HG02588 (cell line): Measurements from ENCODE around the gene BIK.
"Not testable (repeated sequence)": the region's sequence is repeated elsewhere in the genome, so short reads cannot be mapped to it uniquely, and the experiment has no call there.

Experiments
- ATAC-seq: cut with Tn5 transposase; IDR thresholded peaks from one replicate; pipeline ENCODE4 v1.9.1; 2021; ENCODE audit warnings: mild to moderate bottlenecking, moderate library complexity; ENCODE audit not compliant: unreplicated experiment

BIK gene

DNA sequence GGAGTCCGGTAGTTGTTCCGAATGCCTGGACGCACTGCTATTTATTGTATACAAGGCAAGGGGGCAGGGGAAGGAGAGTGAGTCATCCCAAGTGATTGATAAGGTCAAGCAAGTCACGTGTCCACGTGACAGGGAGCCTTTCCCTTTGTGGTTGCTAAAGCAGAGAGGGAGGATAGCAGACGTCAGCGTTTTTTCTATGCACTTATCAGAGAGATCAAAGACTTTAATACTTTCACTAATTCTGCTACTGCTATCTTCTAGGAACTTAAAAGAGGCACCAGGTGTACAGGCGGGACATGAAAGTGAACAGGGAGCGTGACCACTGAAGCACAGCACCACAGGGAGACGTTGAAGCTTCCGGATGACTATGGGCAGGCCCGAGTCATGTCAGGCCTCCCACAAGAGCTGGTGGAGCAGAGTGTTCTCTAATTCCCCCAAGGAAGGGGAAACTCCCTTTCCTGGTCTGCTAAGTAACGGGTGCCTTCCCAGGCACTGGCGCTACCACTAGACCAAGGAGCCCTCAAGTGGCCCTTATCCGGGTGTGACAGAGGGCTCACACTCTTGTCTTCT lies 6.4 kb upstream of the BIK start:
- ATAC-seq: not testable (repeated sequence)

- ATAC-seq: not testable (repeated sequence)
These were observed 5.6 kb upstream of the BIK start for GRCh38 chr22:43104950-43105349.

GRCh38 chr22:43106302-43106701 lies 4.2 kb upstream of the BIK start:
- ATAC-seq: no peak

GRCh38 chr22:43109511-43109910 lies 1.0 kb upstream of the BIK start:
- ATAC-seq: no peak

- no peak for ATAC-seq
These were observed 568 bp upstream of the BIK start for GRCh38 chr22:43109921-43110443.

DNA sequence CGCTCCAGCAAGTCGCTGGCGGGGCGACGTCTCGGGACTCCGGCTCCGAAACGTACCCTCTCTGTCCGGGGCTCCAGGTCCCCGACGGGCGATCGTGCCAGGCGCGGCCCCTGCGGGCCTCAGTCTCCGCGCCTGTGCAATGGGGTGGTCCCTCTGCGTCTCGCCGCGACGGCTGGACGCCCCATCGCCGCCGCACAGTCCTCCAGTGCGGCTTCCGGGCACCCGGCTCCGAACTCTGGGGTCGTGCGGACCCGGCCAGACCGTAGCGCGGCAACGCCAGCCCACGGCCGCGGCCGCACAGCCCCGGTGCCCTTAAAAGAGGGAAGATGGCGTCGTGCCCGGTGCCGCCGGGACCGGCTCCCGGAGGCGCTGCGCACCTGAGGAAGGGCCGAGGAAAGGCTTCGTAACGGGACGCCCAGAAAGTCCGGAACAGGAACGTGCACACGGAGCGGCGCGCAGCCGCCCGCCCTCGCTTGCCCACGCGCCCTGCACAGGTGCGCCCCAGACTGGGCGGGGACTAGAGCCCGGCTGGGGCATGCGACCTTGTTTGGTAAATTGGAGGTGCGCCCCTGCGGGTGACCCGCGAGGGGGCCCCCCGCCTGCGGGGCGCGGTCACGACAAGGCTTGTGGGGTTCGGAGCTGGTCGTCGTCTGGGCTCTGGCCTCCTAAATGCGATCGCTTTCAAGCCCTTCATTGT lies 525 bp downstream of the BIK start:
- ATAC-seq: no peak

DNA sequence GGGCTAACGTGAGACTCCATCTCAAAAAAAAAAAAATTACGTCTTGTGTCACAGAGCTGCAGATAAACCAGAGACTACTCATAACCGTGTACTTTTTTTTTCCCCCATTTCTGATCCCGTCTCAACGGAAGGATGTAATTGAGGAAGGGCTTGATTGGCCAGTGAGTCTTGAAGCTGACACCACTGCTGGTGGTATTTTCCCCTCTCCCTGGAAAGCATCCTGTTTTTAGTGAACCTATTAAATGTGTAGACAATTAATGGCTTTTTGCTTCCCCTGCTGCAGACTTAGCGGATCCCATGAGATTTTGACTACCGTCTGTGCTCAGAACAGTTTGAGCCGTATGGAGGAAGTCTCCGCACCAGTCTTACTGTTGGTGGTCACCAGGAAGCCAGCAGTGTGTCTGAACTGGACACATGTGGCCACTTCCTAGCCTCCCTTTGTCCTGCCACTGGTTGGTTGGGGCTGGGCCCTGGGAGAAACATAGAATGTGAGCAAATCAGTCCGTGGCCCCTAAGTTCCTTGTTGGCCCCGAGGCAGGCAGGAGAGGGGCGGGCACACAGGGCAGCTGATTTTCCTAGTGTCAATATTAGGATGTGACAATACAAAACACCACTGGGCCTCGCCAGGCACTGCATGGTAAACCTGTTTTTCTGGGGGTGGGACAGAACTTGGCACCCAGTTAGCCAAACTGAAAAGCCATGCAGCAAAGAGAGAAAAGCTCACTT lies 3.1 kb downstream of the BIK start:
- ATAC-seq: no peak

GRCh38 chr22:43114958-43115357 lies 4.4 kb downstream of the BIK start:
- ATAC-seq: no peak

GRCh38 chr22:43116932-43117331 lies 6.4 kb downstream of the BIK start:
- ATAC-seq: no peak

GRCh38 chr22:43118024-43118849 lies 7.7 kb downstream of the BIK start:
- ATAC-seq: no peak

- ATAC-seq: peak; percentile 70
These were observed 8.5 kb downstream of the BIK start for GRCh38 chr22:43118953-43119458.

DNA sequence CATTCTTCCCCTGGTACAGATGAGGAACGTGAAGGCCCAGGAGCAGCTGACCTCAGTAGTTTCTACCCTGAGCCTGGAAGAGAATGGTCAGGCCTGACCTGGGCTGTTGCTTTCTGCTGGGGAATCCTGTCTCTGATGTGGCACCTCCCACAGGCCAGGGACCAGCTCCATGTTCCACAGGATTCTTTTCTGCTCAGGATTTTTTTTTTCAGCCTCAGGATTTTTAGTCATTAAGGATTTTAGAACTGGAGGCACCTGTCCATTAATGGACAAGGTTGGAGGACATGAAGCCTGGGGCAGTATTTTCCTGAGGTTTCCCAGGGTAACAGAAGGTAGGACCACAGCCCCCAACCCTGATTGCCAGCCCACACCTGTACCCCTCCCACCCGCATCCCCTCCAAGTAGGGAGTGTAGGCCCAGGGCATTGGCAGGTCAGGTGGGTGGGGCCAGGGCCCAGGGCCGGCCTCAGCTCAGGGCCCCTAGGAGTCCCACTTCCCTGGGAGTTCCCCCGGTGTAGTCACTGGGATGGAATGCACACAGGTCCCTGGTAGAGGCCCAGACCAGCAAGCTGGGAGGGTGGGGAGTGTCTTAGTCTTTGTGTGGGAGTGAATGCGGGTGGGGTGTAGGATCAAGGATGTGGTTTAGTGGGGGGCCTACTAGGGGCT lies 16.1 kb downstream of the BIK start:
- ATAC-seq: no peak

GRCh38 chr22:43127166-43127908 lies 16.8 kb downstream of the BIK start:
- ATAC-seq: no peak

GRCh38 chr22:43128116-43128515 lies 17.6 kb downstream of the BIK start:
- ATAC-seq: no peak

DNA sequence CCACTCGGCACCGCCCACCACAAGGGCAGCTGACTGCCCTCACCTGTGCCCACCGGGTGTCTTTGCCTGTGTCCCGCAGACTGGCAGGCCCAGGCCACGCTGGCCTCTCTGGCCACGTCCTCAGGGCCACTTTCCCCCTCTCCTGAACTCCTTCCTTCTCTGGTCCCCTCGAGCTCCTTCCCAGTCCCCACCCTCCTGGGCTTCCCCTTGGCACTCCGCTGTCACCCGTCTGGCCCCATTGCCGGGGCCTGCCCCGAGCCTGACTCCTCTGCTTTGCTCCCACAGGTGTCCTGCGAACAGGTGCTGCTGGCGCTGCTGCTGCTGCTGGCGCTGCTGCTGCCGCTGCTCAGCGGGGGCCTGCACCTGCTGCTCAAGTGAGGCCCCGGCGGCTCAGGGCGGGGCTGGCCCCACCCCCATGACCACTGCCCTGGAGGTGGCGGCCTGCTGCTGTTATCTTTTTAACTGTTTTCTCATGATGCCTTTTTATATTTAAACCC lies 18.4 kb downstream of the BIK start:
- ATAC-seq: no peak

DNA sequence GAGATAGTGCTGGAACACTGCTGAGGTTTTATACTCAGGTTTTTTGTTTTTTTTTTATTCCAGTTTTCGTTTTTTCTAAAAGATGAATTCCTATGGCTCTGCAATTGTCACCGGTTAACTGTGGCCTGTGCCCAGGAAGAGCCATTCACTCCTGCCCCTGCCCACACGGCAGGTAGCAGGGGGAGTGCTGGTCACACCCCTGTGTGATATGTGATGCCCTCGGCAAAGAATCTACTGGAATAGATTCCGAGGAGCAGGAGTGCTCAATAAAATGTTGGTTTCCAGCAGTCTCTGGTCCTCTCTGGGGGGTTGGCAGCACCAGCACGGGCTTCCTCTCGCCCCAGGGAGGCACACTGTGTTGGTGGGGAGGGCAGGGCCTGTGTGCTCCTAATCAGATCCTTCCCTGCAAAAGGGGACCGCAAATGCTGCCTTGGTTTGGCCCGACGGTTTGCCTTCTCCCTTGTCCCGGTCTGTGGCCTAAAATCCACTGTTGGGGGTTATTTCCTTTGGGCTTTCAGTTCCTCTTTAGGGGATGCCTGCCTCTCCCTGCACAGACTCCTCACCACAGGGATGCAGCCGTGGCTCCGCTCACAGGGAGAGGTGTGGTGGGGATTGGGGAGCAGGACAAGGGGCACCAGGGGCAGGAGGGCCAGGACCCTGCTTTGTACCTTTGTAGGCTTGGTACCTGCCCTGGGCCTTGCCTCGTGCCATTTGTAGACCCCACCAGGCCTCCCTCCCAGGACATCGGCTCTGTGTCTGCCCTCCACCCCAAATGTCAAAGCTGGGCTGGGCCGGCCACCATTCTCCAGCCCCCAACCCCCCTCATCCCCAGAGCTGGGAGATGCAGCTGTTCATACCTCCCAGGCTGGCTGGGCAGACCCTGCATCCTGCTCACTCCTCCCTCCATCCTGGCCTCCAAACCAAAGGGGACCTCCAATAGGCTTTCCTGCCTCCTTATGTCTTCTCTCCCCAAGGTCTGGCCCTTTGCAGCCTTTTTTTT lies 19.2 kb downstream of the BIK start:
- ATAC-seq: no peak

DNA sequence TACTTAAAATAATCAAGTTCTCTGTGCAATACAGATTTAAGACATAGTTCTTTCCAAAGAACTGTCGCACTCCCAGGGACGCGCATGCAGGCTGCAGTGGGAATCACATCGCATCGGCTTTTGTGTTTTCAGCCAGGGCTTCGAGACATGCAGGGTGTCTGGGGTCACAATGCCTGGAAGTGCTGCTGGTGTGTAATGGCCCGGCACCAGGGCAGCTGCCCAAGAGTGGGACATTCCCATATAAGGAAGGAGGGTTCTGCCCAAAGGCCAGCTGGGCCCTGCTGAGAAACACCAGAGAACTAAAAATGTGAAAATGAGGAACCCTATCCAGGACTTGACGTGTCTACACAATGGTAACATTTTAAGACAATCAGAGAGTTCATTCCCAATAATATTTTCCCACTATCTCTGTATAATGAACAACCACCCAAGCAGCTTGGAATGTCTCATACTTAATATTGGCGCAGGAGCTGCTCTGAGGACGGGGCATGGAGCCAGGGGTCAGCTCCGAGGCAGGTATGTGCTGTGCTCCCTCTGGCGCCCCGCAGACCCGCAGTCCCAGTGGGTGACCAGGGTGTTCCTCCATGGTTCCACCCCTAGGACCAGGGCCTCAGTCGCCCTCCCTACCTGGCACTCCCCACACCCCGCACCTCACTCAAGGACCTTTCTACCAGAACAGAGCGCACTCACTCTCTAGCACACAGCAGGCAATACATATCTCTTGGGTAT lies 21.4 kb downstream of the BIK start:
- no peak for ATAC-seq

DNA sequence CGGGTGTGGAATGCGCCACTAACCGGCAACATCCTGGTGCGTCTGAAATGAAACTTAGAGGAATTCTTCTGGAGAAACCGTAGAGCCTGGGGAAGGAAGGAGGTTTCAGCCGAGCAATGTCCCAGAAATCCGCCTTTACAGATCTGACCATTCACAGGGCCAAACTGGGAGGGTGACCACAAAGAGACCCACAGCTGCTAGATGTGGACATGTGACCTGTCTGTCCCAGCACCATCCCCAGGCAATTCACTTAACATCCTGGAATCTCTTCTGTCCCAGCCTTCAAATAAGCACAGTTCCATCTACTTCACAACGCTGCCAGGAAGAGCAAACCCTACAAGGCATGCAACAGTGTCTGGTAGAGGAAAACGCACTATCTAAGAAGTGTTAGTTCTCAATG lies 22.9 kb downstream of the BIK start:
- no peak for ATAC-seq
